Limb (tissue), 2 donors: ENCODE results near the gene TOM1L2.
"Not testable (repeated sequence)": the region's sequence is repeated elsewhere in the genome, so short reads cannot be mapped to it uniquely, and the experiment has no call there.

Experiments used
- DNase-seq, 2 donors: peaks; one replicate each; pipeline ENCODE4 v3.0.0-alpha.2; 2016; ENCODE audit errors: extremely low spot score in 2 of 2

The TOM1L2 gene

DNA sequence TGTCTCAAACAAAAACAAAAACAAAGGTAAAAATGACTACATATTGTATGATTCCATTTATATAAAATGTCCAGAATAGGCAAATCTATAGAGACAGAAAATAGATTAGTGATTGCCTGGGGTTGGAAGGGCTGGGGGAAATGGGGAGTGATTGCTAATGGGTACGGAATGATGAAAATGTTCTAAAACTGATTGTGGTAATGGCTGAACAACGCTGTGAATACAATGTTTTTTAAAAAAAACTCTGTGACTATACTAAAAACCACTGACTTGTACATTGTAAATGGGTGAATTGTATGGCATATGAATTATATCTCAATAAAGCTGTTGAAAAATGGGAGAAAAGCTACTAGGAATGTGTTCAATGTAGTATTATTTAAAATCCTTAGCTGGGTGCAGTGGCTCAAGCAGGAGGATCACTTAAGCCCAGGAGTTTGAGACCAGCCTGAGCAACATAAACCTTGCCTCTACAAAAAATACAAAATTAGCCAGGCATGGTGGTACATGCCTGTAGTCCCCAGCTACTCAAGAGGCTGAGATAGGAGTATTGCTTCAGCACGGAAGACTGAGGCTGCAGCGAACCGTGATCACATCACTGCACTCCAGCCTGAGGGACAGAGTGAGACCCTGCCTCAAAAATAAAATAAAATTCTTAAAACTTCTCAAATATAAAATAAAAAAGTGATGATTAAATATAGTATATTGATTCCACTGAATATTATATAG is 47.9 kb downstream of the TOM1L2 start:
- DNase-seq: no peak

DNA sequence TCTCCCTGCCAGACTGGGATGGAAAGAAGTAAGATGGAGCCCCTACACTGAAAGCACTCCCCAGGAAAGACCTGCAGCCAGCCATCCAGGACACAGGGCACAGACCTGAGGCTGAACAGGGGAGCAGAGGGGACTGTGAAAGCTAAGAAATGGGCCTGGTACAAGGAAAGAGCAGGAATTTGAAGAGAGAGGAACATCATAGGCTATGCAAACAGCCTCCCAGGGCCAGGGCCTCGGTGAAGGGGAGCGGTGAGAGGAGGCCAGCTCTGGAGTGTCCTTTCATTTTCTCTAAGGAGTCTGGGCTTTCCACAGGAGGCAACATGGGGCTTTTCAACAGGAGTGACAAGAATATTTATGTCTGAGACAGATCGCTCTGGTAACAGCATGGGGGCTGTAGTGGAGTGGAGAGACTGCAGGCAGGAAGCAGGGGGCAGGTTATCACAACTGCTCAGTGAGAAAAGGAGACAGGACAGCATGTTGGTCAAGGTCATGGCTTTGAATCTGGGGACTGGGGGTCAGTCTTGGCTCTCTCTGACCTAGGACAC is 50.1 kb downstream of the TOM1L2 start:
- DNase-seq: no peak

DNA sequence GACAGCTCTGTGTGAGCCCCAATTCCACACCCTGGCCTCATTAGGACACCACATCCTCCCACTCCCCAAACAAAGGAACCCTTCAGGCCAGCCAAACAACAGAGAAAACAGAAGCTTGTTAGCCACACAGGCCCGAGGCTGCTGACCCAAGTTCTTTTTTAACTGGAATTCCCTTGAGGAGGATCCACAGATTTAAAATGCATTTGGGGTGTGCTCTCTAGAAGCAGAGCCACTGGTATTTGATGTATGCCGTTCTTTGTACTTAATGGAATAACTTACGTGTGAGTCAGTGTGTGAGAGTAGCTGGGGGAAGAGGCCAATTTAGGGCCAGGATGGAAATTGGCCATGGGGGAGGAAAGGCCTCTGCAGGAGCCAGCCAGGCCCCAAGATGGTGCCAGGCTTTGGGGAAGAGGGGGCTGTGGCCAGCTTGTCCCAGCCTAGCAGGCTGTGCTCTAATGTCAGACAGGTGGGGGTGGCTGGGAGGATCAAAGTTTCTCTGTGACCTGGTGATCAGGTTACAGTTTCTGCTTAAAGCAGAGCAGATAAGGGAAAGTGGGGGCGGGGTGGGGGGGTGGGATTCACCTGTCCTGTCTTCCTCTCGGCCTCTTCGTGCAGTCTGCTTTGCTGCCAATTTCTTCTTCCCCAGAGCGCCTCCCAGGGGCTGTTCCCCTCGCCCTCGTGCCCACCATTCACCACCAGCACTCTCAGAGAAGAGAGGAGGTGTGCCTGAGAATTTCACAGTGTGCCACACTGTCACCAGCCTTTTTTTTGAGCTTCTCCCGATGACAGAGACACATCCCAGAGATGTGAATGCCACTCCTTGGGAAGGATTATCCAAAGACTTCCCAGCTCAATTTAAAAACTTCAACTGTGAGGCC is 50.8 kb downstream of the TOM1L2 start:
- DNase-seq: peak; percentile 49 to 62

DNA sequence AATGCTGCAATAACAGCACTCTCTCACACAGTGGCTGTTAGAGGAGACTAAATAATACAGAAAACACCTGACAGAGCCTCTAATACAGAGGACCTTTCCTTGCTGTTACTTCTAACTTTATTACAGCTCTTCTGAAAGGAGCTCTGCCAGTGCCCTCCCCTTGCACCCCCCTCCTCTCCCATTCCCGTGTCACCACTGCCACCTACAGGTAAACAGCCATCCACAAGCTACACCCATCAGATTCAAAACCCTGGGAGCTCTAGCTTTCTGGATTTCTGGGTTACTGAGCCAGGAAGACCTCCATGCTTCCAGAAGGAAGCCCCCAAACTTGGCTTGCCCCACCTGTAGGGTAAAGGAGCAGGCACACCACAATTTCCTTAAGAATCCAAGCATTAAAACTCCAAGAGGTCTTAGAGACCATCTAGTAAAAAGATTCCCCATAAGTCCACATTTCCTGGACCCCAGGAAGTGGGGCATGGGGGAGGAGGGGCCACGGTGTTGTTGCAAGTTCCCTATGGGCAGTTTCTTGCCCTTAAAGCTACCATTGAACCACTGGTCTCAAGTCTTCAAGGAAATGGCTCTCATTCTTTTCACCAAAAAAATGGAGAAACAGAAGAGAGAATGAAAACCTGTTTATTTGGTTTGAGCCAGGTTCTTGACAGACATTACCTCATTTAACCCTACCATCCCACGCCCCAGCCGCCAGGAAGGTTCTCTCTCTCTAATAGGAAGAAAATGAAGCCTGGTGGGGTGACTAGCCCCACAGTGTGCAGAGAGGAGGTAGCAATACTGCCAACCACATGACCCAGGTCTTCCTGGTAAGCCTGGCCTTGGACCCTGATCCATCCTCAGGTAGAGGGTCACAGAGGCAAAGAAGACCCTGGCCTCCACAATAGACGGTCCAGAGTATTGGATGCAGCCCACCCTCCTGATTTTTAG is 52.8 kb downstream of the TOM1L2 start:
- peak; percentile 76 to 85 for DNase-seq

DNA sequence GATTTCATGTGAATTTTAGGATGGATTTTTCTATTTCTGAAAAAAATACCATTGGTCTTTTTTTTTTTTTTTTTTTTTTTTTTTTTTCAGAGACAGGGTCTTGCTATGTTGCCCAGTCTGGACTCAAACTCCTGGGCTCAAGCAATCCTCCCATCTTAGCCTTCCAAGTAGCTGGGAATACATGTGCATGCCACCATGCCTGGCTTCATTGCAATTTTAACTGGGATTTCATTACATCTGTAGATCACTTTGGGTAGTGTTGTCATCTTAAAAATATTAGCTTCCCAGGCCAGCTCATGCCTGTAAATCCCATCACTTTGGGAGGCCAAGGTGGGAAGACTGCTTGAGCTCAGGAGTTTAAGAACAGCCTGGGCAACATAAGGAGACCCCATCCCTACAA is 54.8 kb downstream of the TOM1L2 start:
- no peak for DNase-seq

DNA sequence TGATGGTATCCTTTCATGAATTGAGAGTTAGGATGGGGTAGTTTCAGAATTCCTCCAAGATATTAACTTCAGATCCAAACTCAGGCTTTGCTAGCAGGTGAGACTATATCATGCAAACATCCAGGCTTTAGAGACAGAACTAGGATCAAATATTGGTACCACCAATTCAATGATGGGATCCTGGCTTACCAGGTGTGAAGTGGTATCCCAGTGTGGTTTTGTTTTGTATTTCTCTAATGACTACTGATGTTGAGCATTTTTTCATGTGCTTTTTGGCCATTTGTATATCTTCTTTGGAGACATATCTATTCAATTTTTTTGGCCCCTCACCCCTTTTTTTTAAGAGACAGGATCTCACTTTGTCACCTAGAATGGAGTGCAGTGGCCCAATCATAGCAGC is 57.0 kb downstream of the TOM1L2 start:
- DNase-seq: no peak

DNA sequence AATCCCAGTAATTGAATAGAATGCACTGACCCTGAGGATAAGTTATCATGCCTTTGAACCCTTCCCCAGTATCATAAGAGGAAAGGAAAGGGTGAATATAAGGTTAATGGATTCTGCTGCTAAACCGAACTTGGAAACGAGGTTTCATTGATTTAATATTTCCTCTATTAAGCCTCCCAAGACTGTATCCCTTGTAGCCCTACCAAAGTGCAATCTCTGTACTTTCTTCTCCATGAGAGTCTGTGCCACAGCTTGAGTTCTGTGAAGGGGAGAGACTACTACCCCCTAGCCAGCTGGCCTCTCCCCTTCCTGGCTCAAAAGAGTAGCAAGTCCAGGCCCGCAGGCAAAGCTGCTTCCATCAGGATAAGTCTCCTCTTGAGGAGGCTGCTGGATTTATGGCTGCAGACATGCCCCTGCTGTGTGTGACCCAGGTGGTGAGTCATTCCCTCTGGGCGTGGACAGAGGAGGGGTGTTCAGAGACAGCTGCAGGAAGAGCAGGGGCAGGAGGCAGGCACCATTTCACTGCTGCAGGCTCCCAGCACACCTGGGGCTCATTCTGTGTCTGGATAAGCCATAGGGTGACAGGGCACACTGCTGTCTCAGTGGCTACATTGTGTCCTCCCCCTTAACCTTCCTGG is 58.4 kb downstream of the TOM1L2 start:
- DNase-seq: peak; percentile 21 to 70

DNA sequence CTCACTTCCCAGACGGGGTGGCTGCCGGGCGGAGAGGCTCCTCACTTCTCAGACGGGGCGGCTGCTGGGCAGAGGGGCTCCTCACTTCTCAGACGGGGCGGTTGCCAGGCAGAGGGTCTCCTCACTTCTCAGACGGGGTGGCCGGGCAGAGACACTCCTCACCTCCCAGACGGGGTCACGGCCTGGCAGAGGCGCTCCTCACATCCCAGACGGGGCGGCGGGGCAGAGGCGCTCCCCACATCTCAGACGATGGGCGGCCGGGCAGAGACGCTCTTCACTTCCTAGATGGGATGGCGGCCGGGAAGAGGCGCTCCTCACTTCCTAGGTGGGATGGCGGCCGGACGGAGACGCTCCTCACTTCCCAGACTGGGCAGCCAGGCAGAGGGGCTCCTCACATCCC is 59.9 kb downstream of the TOM1L2 start:
- DNase-seq: not testable (repeated sequence)

DNA sequence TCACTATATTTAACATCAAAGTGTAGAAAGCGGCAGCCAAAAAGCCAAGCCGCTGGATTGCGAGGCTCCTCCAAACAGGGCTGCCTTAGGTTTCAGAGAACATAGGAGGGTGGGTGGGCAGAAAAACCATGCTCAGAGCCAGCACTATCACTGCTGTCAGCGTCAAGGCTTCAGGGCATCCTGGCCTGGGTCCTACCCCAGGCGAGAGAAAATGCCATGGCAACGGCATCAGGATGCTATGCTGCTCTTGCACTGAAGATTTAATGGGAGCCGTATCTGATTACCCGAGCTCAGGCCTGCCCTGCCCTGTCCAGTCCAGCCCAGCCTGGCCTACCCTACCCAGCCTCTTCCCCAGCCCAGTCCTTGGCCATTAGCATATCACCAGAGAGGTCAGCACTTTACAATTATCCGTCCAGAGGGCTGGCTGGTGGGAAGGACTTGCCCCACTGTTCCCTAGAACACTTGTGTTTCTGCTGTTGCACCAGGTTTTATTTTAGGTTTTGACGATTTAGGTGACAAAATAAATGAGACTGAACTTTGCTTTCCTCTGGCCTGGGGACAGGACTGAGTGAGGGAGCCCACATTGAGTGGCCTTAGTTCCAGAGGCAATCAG is 61.1 kb downstream of the TOM1L2 start:
- DNase-seq: no peak

DNA sequence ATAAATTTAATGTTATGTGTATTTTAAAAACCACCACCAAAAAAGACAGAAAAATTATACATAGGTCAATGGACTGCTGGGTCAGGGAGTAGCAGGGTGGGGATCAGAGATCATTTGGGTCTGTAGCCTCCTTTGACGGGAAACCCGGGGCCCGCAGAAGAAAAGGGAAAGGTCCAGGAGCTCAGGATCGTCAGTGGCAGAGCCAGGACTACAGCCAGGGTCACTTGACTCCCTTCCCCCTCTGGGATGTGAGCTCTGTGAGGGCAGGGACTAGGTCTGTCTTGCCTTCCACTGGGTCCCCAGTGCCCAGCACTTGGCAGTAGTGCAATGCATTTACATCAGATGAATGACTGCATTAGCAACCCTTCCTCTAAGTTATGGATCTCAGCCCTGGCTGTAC is 62.1 kb downstream of the TOM1L2 start:
- DNase-seq: no peak

DNA sequence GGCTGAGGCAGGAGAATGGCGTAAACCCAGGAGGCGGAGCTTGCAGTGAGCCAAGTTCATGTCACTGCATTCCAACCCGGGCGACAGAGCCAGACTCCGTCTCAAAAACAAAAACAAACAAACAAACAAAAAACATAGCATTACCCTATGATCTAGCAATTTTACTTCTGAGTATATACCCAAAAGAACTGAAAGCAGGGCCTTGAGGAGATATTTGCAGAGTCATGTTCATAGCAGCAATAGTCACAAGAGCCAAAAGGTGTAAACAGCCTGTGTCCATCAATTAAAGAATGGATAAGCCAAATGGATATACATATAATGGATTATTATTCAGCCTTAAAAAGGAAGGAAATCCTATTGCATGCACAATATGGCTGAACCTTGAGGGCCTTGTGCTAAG is 63.1 kb downstream of the TOM1L2 start:
- no peak for DNase-seq

DNA sequence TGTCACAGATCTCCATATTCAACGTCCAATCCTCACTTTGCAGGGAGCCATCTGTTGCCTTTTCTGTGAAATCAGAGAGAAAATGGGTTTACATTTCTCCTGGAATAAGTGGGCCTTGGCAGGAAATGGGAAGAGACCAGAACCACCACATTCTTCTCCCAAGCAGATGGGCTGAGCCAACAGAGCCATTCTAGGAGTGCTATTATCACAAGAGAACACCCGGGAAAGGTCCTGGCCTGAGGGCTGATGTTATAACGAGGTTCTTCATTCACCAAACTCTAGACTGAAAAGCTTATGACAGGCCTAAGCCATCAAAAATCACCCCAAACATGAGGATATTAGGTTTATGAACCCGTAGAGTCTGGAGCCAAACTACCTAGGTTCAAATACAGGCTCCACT is 64.7 kb downstream of the TOM1L2 start:
- DNase-seq: no peak

DNA sequence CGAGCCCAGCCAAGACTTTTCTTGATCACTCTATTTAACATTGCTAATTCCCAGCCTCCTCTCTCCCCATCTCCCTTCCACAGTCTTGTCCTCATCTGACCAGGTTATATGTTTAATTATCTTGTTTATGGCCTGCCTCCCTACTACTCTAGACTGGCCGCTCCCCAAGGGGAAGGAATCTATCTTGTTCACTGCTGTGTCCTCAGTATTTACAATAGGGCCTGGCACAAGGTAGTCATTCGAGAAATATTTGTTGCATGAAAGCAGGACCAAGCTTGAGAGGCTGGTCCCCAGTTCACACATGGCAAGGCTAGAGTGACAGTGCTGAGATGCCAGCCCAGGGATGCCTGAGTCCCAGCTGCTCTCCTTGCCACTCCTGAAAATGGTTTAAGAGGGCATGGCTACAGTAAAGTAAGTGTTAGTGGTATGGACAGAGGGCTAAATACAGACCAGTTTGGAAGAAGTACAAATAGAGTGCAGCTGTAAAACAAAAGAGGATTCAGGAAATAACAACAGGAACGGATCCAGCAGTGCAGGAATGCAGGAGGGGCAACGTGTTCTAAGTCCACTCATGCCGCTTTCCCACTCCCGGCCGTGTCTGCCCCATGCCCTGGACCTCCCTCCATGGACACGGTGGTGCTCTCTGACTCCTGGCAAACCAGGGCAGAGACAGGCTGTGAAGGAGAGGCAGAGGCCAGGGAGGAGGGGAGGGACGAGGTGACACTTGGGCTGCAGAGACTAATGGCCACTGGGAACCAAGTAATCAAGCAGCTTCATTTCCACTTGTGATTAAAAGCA is 65.6 kb downstream of the TOM1L2 start:
- DNase-seq: no peak

DNA sequence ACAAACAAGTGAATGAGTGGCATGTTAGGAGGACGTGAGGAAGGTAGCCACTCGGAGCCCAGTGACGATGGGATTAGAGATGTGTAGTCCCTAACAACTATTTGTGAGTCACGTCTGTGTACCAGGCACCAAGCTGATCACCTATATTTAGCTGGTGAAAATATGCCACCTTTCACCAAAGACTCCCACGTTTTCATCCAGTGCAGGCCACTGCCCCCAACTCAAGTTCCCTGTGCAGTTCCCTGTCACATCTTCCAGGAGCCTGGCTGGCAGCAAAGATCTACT is 67.2 kb downstream of the TOM1L2 start:
- no peak for DNase-seq

DNA sequence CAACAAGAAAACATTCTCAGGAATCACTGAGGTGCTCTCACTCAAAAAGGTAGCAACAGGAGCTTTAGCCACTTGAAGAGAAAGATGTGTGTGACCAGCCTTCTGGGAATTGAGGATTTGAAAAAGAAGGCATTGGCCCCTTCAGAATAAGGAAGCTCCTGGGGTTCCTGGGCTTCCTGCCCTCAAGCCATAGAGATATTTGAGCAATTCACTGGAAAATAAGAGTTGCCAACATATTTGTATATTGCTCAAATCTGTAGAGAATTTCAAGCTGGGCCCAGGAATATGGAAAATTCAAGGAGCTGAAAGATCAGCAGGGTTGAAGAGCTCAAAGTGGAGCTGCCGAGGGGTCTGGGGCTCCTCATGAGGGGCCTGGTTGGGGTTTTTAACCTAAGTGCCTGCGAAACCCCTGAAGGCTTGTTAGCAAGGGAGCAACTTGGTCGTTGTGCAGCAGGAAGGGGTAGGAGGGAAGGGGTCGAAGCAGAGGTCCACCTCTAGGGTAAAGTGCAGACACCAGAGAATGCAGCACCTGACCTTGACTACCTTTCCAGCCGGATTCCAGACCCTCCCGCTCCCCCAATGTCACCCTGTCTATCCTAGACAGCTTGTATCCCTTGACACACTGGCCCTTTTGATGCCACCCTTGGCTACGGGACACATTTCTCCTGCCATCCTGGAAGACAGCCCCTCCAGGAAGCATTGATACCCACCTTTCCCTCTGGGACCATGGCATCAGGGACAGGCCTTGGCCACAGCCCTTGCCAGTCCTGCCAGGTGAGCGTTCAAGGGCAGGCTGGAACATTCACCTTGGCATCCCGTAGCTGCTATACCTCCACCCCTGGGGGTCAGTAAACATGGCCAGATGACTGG is 67.8 kb downstream of the TOM1L2 start:
- no peak for DNase-seq

DNA sequence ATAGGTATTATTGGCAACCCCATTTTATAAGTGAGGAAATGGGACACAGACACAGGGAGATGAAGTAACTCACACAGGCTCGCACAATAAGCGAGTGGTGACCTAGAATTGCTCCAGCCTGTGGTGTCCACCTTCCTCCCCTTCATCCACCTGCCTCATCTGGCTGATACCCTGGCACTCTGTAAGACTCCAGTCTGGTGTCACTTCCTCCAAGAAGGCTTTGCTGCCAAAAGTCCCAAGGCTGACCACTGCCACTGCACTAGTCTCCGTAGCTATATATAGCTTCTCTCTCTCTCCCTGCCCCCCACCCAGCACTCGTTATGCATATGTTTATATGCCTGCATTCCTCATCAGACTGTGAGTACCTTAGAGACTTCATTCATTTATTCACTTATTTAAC is 69.3 kb downstream of the TOM1L2 start:
- DNase-seq: no peak

DNA sequence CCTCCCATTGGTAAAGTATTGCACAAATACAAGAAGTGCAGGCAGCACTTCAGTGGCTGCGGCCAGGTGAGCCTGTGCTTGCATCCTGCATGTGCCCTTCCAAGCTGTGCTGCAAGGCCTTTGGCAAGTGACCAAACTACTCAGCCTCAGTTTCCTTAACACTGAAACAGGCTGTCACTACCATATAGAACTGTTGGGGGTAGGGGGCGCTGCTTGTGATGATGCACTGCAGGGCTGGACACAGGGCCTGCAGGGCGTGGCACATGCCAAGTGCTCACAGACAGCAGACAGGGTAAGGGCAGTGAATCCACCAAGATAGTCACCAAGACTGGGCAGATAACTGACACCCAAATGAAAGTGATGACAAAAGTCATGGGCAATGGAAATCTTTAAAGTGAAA is 69.8 kb downstream of the TOM1L2 start:
- no peak for DNase-seq

DNA sequence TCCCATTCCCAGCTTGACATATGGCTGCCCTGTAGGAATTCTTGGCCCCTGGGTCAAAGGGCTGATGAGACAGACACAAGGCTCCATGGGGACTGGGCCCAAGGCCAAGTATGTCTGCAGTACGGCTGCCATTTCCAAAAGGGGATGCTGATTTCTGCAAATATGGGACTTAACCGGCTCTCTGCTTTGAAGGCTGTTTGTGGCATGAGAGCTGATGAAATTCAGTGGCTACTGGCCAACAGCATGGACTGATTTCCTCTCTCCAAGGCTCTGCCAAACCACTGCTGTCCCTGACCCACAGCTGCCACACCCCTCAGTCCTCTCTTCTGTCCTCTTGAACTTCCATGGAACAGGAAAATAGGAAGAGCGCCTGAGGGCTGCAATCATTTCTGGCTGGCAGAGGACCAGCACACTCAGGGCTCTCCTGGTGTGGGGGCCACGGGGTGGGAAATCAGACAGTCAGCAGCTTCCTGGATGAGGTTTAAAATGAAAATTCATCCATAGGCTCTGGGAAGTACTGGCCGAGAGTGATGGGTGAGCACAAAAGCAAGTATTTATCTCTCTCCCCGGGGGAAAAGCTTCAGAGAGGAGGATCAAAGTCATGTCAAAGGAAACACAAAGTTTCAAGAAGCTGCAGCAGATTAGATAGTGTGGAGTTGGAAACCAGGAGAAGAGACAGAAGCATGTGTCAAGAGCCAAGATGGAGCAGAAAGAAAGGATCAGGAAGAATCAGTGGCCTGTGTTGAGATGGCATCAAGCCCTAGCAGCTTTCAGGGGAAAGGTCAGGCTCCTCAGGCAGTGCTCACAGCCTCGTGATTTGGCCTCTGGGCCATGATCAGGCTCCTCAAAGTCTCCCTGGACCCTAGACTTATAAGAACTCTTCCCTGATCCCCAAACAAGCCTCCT is 71.3 kb downstream of the TOM1L2 start:
- DNase-seq: peak; percentile 68 to 75
